ENCODE data around the gene TBATA. TPM values are rescaled to one million over a fixed set of nuclear protein-coding genes. Genes with fewer than 3 reads are reported as not detected.

TBATA gene
- total and polyA plus RNA-seq, 4 donors = not detected

DNA sequence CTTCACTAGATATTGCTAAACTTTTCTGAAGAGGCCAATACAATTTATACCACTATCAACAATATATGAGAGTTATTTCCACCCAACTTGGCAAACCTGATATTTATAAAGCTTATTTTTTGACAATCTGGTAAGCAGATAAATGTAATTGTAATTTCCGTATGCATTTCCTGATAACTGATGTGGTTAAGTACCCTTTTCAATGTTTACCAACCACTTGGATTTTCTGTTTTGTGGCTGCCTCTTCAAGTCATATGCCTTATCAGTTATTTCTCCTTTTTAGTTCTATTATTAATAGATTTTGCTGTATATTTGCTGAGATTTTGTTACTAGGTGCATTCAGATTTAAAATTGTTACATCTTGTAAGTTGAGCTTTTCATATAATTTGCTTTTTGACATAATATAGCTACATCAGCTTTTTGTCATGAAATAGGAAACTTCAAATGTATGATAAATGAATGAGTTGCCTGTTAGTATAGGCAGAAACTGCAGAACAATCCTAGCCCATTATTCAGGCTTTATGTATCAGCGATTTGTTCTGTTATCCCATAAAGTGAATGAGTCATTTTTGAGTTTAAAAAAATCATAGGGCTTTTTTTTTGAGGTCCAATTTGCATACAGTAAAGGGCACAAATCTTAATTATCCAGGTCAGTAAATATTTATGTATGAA is 42.0 kb upstream of the TBATA start:
- Histone ChIP-seq H3K27me3 (ENCODE audit: control insufficient read depth in 4 of 4, insufficient read depth in 4 of 4, low read length in 3 of 4) (no peaks in the 10 kb centered on the region), H3K9ac (ENCODE audit: low read depth in 1 of 2, low read length in 2 of 2) (no peak overlapping the region), H3K9me3 (ENCODE audit: control insufficient read depth in 4 of 4, low read length in 3 of 4) (no peaks in the 10 kb centered on the region), H3K4me3 (ENCODE audit: low read depth in 1 of 3, low read length in 3 of 3) (no peak overlapping the region), H3K36me3 (ENCODE audit: control insufficient read depth in 4 of 4, insufficient read depth in 3 of 4, low read depth in 1 of 4, low read length in 3 of 4) (peaks cover 0 to 9% (median 4%) of the 10 kb centered on the region in 4 donors), H3K4me1 (ENCODE audit: control insufficient read depth in 4 of 4, insufficient read depth in 4 of 4, low read length in 3 of 4) (peaks cover 0 to 8% (median 4%) of the 10 kb centered on the region in 4 donors), H3K27ac (ENCODE audit: low read depth in 1 of 2, low read length in 2 of 2) (no peak overlapping the region)
- no peak for DNase-seq (ENCODE audit: low spot score)
- TF ChIP-seq SP1 (IDR thresholded peaks at IDR 0.05) = no peak
- TF ChIP-seq, protein P1, sequence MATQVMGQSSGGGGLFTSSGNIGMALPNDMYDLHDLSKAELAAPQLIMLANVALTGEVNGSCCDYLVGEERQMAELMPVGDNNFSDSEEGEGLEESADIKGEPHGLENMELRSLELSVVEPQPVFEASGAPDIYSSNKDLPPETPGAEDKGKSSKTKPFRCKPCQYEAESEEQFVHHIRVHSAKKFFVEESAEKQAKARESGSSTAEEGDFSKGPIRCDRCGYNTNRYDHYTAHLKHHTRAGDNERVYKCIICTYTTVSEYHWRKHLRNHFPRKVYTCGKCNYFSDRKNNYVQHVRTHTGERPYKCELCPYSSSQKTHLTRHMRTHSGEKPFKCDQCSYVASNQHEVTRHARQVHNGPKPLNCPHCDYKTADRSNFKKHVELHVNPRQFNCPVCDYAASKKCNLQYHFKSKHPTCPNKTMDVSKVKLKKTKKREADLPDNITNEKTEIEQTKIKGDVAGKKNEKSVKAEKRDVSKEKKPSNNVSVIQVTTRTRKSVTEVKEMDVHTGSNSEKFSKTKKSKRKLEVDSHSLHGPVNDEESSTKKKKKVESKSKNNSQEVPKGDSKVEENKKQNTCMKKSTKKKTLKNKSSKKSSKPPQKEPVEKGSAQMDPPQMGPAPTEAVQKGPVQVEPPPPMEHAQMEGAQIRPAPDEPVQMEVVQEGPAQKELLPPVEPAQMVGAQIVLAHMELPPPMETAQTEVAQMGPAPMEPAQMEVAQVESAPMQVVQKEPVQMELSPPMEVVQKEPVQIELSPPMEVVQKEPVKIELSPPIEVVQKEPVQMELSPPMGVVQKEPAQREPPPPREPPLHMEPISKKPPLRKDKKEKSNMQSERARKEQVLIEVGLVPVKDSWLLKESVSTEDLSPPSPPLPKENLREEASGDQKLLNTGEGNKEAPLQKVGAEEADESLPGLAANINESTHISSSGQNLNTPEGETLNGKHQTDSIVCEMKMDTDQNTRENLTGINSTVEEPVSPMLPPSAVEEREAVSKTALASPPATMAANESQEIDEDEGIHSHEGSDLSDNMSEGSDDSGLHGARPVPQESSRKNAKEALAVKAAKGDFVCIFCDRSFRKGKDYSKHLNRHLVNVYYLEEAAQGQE (IDR thresholded peaks at IDR 0.05) = no peak
- TF ChIP-seq, protein P2, sequence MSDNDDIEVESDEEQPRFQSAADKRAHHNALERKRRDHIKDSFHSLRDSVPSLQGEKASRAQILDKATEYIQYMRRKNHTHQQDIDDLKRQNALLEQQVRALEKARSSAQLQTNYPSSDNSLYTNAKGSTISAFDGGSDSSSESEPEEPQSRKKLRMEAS (IDR thresholded peaks at IDR 0.05) = no peak
- TF ChIP-seq EGR1 (IDR thresholded peaks at IDR 0.05; ENCODE audit: low read depth in 2 of 2) = no peak
- no peak for TF ChIP-seq NR2F2 (IDR thresholded peaks at IDR 0.05)
- TF ChIP-seq, protein P3, sequence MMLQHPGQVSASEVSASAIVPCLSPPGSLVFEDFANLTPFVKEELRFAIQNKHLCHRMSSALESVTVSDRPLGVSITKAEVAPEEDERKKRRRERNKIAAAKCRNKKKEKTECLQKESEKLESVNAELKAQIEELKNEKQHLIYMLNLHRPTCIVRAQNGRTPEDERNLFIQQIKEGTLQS (IDR thresholded peaks at IDR 0.05) = no peak
- no peak for TF ChIP-seq GABPA (IDR thresholded peaks at IDR 0.05 in 1 of 2, conservative IDR thresholded peaks at IDR 0.05 in 1 of 2)
- TF ChIP-seq RXRA (IDR thresholded peaks at IDR 0.05) = no peak
- TF ChIP-seq JUND (IDR thresholded peaks at IDR 0.05) = no peak
- no peak for TF ChIP-seq FOXA1 (IDR thresholded peaks at IDR 0.05)
- TF ChIP-seq HNF4G (IDR thresholded peaks at IDR 0.05) = no peak
- TF ChIP-seq HNF4A (conservative IDR thresholded peaks at IDR 0.05) = no peak
- no peak for TF ChIP-seq FOXA2 (IDR thresholded peaks at IDR 0.05)
- TF ChIP-seq, protein P4, sequence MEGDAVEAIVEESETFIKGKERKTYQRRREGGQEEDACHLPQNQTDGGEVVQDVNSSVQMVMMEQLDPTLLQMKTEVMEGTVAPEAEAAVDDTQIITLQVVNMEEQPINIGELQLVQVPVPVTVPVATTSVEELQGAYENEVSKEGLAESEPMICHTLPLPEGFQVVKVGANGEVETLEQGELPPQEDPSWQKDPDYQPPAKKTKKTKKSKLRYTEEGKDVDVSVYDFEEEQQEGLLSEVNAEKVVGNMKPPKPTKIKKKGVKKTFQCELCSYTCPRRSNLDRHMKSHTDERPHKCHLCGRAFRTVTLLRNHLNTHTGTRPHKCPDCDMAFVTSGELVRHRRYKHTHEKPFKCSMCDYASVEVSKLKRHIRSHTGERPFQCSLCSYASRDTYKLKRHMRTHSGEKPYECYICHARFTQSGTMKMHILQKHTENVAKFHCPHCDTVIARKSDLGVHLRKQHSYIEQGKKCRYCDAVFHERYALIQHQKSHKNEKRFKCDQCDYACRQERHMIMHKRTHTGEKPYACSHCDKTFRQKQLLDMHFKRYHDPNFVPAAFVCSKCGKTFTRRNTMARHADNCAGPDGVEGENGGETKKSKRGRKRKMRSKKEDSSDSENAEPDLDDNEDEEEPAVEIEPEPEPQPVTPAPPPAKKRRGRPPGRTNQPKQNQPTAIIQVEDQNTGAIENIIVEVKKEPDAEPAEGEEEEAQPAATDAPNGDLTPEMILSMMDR (IDR thresholded peaks at IDR 0.05; ENCODE audit: low read depth, low read length, missing input control) = no peak
- no peak for TF ChIP-seq TAF1 (conservative IDR thresholded peaks at IDR 0.05)
- no peak for TF ChIP-seq YY1 (IDR thresholded peaks at IDR 0.05)
- TF ChIP-seq, protein P5, sequence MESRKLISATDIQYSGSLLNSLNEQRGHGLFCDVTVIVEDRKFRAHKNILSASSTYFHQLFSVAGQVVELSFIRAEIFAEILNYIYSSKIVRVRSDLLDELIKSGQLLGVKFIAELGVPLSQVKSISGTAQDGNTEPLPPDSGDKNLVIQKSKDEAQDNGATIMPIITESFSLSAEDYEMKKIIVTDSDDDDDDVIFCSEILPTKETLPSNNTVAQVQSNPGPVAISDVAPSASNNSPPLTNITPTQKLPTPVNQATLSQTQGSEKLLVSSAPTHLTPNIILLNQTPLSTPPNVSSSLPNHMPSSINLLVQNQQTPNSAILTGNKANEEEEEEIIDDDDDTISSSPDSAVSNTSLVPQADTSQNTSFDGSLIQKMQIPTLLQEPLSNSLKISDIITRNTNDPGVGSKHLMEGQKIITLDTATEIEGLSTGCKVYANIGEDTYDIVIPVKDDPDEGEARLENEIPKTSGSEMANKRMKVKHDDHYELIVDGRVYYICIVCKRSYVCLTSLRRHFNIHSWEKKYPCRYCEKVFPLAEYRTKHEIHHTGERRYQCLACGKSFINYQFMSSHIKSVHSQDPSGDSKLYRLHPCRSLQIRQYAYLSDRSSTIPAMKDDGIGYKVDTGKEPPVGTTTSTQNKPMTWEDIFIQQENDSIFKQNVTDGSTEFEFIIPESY (IDR thresholded peaks at IDR 0.05) = no peak
- TF ChIP-seq RAD21 (IDR thresholded peaks at IDR 0.05) = no peak
- WGBS = 78% methylated on average over 2 of the region's 2 CpGs

All from liver (tissue), 9 donors.